Dedifferentiated amniotic fluid mesenchymal stem cell (primary cell): ENCODE measurements around the gene ELP4.
"Not testable (repeated sequence)": the region's sequence is repeated elsewhere in the genome, so short reads cannot be mapped to it uniquely, and the experiment has no call there.

ENCODE experiments used
- DNase-seq: peaks from one replicate; pipeline ENCODE4 v3.0.0-alpha.2; 2016; ENCODE audit errors: extremely low spot score

The ELP4 gene

DNA sequence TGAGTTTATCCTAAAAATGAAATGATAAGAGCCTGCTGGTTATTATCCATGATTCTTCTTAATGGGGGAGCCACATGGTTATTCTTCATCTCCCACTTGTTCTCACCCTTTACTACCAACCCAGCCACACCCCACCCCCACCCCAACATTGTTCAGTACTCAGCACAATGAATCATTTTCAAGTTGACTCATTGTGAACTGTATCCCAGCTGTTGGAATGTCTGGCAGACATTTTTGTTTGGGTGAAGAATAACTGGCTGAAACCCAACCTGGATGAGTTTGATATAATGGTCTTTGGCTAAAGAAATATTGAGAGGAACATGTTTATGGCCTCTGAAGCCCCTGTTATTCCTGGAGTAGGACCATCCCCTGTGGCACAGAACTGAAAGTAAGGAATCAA is 136.2 kb downstream of the ELP4 start:
- peak; percentile 59 for DNase-seq

DNA sequence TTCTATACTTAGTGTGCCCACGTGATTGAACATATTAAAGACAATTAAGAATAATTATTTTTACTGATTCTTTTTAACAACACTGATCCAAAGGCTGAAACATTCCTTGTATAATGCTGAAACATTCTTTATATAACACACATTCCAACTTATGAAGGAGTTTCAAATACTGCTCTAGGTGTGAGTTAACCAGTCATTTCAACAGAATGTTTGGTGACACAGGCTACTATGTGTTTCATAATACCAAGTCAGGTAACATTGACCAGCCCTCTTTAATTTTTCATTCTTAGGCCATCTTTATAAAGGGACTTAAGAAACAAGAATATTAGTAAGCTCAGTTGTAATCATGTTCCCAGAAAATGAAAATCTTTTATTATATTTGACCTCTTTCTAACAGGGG is 136.6 kb downstream of the ELP4 start:
- no peak for DNase-seq

DNA sequence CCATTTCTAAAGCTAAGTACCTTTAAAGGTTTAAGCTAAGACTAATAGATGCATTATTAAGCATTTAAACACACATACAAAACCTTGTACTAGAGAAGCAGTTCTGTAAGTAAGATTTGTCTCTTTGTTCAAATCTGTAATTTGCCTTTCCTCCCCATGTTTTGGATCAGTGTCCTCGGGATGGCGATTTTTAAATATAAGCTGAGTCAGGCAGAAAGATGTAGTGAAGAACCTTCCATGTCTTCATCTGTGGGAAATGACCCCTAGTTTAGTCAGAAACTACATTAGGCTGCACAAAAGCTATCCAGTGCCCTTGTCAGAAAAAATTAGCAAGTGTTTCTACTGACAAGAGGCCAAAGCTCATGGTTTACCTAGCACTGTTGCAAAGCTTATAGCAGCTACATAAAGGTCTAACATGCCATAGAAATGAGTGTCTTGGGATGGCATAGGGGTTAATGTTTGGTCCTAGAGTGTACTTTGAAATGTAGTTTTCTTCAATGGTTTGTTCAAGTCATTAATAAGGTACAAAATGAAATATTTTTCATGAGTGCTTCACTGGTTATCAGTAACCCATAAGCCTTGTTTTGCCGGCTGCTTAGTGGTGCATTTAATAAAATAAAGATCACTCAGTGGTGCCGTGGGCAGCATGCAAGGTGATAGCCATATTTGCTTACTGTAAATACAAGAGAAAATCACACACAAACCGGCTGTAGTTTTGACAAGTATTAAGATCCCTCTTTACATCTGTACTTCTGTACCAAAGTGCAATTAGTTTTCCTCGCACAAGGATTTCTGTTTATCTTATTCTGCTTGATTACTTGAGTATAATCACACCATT is 139.8 kb downstream of the ELP4 start:
- DNase-seq = no peak

DNA sequence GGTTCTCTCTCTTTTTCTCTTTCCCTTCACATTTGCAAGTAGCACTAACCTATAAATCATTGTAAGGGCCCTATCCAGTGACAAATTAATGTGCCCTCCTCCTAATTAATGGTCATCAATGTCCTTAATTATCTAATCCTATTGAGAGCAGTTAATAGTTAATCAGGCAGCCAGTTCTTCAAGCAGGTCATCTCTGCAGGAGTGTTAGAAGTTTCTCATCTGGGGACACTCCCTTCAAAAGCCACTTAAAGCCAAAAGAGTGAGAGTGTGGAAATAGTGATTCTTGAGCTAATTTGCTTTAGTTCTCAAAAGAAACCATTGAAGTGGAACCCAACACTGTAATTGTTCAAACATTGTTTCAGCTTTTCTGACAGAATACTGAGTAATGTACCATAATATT is 141.6 kb downstream of the ELP4 start:
- DNase-seq = no peak

DNA sequence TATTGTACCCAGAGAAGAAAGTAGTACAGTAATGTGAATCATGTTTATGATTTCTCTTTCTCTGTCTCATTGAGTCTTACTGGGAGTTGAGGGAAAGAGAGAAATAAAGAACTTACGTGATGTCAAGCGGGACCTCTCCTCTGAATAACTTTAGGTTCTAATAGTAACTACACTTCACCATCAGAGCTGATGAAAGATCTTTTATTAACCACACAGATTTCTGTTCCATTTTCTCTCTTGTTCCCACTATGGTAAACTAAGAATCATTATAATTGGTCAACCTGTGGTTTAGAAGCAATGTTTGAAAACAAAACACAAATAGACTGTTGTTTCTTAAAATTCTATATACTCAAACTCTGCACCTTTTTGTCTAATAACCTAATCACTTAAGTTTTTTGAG is 142.3 kb downstream of the ELP4 start:
- DNase-seq = no peak

DNA sequence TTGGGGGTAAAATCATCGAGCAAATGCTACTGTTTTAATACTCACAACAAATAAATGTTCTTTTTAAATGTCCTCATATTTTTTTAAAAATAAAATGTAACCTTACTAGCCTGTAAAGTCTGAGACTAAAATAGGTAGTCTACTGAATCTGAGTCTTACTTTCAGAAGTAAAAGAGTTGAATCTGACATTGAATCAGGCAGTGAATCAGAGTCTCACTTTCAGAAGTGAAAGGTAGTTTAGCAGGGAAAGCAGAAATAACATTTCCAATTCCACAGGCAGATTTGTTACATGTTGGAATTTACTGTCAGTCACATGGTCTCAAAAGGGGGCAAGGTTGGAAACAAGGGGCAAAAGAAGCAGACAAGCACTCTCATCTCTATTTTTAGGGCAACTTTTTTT is 143.0 kb downstream of the ELP4 start:
- DNase-seq = no peak

DNA sequence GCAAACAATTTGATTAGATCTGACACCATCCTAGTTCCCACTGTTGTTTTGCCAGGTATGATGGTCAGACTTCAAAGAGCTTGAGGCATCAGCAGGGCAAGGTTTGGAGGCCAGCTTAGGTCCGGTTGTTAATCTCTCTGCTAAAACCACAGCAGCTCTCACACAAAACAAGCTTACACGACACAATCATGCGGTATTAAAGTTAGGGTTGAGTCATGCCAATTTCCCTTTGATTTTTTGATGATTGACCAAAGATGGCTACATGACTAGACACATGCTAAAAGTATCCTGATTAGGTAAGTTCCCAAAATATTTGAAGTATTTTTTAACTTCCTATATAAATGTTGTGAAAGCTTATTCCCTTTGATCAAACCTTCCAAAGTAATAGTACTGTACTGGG is 145.9 kb downstream of the ELP4 start:
- DNase-seq = no peak

DNA sequence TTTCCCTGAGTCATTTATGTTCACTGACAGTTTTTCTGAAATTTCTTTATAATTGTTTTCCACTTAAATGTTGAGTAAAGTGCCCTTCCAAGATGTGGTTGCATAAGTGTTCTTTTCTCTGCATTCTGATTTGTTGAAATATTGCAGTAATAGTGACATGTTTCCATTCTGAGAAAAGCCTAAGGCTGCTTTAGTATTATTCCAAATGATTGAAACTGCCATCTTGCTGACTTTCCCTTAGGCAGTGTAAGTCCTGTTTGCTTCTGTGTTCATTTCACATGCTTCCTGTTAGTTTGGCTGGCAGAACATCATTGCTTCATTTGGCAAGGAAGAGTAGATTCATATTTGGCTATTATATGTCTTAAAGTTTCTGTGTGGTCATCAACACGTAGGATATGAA is 146.5 kb downstream of the ELP4 start:
- DNase-seq = no peak

DNA sequence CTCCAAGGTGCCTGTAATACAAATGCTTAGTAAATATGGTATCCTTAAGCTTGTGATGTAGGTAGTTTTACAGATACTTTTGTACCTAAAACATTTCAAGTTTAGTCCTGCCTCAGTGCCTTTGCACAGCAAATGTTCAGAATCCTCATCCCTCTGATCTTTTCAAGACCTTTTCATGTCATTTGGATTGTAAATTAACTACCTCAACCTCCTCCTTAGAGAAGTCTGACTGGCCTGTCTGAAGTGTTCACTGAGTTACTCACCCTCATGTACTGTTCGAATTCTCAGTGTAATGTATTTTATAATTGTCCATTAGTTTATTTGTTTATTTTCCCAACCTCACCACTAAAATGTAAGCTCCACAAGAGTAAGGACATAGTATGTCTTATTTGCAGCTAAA is 147.5 kb downstream of the ELP4 start:
- DNase-seq = no peak

DNA sequence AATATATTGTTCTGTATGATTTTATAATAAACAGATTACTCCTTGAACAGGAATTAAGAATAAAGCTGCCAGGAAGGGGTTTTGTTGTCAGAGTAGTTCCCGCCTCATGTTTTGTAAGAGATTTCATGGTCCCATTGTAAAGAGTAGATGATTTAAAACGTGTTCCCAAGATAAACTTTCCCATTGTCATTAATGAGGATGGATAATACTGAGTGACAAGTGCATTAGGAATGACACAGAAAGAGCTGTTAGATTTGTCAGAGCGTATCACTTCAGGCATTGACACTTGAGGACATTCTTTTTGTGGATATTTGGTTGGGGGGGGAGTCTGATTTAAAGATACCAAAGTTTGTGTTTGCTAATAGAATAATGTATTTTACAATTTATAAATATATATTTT is 154.6 kb downstream of the ELP4 start:
- DNase-seq = no peak

DNA sequence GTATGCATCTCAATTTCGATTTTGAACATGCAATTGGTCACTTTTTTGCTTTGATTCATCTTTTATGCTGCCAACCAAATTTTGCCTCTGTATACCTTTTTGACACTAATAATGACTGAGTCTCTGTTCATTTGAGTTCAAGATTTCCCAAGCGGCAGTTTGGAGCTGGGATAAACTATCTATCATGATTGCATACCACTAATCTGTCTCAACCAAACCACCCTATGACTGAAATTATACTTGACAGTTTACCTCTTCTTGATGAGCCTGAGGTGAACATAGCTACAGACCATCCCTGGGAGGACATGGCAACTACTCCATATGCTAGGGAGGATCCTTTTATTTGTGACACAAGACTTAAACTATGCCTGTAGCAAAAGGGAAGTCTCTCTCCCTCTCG is 155.4 kb downstream of the ELP4 start:
- DNase-seq = no peak

DNA sequence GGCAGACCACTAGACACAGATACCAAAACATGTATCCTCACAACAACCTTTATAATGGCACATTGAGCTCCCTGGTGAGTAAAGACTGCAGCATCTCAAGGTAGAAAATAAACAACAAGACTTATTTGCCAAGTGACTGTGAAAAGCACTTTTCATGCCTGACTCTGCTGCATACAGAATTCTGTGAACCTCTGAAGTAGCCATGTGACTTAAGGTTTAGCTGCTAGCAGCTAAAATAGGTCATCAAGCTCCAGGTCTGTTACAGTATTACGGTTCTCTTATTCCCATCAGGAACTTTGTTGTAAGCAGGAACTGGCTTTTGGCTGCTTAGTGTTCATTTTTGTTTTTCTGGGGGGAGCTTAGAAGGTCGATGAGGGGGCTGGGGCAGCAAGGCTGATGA is 162.1 kb downstream of the ELP4 start:
- no peak for DNase-seq

DNA sequence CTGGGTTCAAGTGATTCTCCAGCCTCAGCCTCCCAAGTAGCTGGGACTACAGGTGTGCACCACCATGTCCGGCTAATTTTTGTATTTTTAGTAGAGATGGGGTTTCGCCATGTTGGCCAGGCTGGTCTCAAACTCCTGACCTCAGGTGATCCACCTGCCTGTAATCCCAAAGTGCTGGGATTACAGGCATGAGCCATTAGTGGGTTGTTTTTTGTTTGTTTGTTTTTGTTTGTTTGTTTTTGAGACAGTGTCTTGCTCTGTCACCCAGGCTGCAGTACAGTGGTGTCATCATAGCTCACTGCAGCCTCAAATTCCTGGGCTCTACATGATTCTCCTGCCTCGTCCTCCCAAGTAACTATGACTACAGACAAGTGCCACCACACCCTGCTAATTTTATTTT is 163.5 kb downstream of the ELP4 start:
- not testable (repeated sequence) for DNase-seq

DNA sequence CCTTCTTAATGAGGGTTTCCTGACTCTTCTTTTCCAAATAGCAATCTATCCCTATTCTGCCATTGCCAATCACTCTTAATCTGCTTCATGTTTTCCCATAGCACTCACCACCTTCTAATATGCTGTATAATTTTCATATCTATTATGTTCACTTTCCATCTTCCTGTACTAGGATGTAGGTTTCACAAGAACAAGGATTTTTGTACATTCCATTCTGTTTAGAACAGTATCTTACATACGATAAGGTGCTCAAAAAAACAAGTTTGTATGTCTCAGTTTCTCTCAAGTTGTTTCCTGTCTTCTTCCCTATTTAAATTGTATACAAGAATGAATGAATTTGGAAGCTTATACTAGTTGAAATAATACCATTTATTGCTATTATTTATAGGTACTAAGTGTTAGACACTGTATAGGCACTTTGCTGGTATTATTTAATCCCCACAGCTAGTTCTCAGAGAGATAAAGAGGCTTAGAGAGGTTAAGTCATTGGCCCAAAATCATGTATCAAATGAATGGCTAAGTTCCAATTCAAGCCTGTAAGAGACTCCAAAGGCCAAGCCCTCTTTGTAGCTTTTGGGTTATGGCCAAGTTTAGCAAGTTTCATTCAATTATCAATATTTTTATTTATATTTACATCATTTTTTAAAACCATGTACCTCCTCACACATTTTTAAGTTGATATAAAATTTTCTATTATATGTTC is 166.9 kb downstream of the ELP4 start:
- DNase-seq = no peak

DNA sequence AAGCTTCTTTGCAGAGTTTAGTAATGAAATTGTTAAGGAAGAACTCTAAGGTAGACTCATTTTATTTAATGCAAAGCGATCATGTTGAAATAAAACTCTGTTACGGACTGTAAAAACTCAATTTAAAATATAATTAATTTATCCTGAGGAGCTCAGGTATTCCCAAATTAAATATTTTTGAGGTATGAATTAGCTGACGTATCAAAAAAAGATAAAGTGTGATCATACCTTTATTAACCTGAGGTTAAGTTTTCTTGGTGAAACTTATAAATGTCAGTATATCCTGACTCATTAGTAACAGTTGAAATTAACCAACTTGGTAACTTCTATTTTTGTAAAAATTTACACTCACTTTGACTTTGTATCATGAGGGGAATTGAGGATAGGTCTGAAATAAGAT is 171.2 kb downstream of the ELP4 start:
- DNase-seq = no peak

DNA sequence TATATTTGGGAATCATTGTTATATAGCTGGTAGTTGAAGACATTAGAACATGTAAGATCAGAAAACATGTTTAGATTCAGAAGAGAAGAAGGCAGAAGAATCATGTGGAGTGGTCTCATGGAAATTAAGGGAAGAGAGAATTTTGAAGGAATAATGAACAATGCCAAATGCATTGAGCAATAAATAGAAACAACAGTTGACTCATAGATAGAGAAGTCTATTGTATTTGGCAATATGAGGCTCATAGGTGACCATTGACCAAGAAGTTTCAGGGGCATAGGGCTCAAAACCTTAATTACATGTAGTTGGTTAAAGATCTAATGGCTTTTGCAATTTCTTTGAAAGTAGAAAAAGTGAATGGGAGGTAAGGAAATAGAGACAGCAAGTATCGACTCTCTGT is 177.7 kb downstream of the ELP4 start:
- DNase-seq = no peak

DNA sequence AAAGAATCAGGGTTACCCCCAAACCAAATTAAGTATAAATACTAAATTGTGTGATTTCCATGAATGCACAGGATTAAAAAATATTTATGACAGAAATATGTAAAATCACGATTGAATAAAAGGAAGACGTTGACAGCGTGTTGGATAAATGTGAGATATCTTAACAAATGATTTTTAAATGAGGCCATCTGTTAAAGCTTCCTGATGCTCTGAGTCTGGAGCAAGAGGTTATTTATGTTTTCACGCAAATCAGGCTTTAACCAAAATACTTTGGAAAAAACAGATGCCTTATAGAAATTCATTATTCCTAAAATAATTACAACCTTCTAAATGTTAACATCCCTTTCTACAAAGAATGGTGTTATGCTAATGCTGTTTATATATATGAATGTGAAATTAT is 178.3 kb downstream of the ELP4 start:
- no peak for DNase-seq

DNA sequence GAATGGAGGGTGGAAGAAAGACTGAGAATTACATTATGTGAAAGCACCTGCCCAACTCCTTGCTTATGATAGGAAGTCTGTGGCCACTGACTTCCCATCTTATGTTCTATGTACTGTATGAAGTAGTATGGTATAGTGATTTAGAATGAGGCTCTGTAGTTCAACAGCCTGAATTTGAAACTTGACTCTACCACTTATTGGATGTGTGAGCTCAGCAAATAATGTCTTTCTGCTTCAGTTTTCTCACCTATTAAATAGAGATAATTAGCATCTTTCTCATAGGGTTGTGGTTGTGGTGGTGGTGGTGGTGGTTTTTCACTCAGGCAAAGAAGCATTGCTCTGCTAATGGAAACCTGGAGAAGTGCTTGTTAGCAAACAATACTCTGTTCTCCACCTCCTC is 180.0 kb downstream of the ELP4 start:
- DNase-seq = no peak

DNA sequence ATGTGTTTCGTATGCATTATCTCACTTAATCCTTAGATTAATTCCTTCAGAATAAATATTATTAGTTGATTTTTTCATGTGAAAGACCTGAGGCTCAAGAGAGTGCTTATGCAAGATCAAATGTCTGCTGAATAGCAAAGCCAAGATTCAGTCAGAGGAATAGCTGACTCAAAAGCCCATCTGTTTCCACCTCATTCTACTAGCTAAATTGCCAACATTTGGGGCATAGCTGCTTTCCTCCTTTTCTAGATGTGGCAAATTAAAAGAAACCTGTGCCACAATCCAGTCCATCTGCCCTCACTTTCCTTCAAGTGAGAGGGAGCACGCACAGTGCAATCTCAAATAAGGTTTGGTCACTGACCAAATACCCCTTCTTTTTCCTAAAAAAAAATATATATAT is 180.5 kb downstream of the ELP4 start:
- no peak for DNase-seq

DNA sequence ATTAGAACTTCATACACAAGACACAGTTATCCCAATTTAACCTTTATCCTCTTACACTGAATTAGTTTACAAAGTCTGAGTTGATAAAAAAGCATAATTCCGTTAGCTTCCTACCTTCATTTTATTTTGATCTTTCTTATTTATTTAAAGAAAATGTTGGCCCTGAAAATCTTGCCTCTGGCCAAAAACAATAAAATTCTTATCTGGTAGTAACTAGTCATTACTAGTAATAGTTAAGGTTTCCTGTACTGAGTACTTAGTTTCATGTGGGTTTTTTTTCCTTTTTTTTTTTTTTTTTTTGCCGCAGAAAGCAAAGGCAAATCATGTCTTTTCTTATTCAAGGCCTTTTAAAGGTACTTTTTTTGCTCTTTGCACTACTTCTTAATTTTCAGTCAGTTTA is 180.9 kb downstream of the ELP4 start:
- DNase-seq = no peak

DNA sequence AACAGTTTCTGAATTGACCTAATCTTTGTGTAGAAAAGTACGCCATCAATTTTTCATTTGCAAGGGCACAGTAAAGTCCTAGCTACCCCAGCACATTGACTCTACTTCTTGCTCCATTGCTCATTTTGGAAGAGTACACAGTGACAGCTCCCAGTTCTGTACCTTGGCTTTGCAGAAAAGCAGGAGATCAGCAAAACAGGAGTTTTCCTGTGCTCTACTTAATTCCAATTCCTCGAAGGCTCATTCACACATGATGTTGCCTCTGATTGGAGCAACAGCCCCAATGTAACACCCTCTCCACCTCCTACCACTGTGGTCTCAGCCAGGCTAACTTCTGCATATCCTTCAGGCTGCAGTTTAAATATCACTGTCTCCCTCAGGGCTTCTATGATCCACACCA is 182.9 kb downstream of the ELP4 start:
- DNase-seq = no peak

DNA sequence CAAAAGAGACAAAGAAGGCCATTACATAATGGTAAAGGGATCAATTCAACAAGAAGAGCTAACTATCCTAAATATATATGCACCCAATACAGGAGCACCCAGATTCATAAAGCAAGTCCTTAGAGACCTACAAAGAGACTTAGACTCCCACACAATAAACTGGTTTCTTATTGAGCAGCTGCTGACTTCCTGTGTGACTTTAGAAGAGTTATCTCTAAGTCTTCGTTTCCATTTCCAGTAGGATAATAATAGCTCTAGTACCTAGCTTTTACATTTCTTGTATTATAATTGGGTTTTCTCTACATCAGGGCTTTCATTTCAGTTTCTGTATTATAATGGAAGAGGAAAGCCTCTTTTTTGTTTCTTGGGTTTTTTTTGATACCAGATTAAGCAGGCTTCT is 187.5 kb downstream of the ELP4 start:
- not testable (repeated sequence) for DNase-seq

DNA sequence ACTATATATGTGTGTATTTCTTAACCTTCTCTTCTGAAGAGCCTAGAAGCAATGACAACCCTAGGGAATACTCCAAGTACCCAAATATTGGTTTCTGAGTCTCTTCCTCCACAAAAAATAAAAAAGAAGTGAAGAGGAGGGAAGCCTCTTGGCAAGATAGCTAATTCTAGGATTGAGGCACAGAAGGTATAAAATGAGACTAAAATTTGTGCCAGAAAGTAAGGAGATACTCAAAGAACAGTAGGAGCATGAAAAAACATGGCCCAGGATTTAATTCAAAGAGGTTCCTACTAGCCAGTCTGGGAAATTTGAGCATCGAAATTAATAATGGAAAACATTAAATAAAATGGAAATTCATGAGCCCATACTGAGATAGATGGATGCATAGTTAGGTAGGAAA is 189.5 kb downstream of the ELP4 start:
- no peak for DNase-seq

DNA sequence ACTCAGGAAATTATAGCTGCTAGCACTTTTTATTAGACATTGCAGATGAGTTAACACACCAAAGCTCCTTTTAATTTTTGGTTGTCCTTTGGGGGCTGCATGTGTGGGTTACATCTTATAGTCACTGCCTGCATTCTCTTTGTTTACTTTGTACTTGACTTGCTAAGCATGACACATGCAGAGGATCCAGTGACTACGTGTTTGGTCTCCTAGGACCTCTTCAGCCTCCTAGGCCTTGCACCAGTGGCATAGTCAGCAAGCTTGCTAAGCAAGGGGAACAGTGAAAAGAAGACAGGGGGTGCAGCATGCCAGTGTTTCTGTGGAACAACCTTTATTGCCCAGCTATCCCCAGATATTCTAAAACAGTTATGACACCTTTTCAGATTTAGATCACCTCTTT is 193.4 kb downstream of the ELP4 start:
- DNase-seq = no peak
